ENCODE measurements around the gene STARD9.
"Not testable (repeated sequence)": the region's sequence is repeated elsewhere in the genome, so short reads cannot be mapped to it uniquely, and the experiment has no call there.

The STARD9 gene

DNA sequence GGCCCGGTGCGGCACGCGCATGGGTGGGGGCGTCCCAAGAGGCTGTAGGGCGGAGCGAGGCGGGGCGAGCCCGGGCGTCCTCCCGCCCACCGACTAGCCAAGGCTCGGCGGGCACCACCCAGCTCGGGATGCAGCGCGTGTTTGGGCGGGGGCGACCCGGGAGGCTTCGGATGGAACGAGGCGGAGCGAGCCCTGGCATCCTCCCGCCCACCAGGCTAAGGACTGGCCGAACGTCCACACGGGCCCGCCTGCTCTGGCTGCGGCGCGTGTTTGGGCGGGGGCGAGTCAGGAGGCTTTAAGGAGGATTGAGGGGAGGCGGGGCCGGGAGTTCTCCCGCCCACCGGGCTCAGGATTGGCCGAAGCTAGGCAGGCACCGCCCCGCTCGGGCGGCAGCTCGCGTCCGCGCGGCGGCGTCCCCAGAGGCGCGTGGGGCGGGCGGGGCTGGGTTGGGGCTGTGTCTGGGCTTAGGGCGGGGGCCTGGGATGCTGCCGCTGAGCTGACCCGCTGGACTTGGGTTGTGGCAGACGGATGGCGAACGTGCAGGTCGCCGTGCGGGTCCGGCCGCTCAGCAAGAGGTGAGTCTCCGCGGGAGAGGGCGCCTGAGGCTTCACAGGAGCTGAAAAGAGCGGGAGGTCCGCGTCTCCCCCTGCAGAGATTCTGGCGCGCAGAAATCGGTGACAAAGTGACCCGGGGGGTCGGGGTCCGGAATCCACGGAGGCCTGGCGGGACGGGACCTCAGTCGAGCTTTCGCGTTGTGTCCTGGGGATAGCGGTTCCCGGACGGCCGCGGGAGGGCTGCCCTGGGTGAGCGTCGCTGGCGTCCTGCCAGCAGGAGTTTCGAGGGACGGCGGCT is at the start of gene STARD9:
TSS of gene STARD9 (plus strand) at position 419 of the 852 bp plus-strand sequence. CDS start at position 529, 110 bp downstream.
- peak; percentile 99 for DNase-seq (ENCODE audit: low spot score)

DNA sequence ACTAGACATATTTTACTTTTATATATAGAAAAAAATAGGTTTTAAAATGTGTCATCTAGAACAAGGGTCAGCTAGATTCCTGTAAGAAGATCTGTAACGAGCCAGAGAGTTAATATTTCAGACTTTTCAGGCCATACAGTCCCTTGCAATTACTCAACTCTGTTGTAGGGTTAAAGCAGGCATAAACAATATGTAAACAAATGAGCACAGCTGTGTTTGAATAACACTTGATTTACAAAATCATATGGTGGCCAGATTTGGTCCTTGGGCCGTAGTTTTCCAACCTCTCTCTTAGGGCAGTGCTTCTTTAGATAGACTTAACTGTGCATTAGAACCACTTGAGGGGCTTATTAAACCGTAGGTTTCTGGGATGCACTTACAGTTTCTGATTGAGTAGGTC is 46.4 kb upstream of the STARD9 start:
- DNase-seq (ENCODE audit: low spot score), result no peak

DNA sequence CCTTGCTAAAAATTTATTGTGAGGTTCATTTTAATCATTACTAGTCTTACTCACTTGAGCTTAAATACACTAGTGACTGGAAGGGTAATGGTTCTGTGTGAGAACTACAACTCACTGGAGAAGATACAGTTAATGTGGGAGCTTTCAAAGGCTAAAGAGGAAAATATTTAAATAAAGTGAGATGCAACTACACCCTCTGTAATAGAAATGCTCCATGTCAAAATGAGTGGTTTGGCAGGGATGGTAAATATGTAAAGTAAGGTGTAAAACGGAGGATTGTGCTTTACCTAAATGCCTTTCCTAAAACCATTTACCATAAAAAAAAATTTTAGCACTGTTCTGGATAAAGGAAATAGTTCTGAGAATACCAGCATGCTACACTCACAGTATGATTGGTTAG is 42.2 kb upstream of the STARD9 start:
- no peak for DNase-seq (ENCODE audit: low spot score)

DNA sequence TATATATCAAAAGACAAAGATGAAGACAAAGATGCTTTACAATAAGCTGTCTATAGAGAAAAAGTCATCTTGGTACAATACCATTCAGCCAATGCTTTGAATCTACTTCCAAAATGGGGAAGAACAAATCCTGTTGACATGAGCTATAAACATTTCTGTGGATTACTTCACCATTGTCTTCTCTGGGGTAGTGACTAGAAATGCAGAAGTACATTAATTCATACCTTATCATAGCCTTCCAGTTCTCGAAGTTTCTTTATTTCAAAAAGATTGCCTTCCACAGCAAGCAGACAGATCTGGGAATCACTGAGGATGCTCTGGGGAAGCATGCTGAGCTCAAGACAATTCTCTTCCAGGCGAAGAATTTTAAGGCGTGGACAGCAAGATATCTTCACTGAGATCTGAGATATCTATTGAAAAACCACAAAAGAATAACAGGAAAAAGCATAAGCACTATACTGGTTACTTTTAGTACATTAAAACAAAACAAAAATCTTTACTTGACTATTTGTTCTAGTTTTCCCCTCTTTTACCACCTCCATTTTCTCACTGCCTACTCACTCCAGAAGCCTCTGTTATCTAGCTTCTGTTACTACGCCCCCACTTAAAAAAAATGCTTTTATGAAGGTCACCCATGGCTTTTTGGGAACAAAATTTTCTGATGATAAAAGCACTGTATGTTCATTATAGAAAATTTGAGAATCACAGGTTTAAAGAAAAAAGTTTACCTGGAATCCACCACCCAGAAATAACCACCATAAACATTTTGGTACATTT is 30.4 kb upstream of the STARD9 start:
- no peak for DNase-seq (ENCODE audit: low spot score)

DNA sequence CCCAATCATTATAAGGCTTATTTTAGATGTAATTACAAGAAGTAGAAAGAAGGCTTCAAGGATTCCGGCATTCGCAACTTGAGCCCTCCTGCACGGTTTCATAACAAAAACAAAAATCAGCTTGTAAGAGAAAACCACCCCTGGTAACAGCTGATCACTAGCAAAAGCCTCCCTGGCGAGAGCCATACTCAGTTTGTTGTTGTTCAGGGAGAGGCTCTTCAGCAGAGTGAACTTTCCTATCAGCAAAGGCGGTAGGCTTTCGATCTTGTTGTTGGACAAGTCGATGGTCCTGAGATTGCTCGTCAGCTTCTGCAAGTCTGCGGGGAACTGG is 27.5 kb upstream of the STARD9 start:
- no peak for DNase-seq (ENCODE audit: low spot score)

DNA sequence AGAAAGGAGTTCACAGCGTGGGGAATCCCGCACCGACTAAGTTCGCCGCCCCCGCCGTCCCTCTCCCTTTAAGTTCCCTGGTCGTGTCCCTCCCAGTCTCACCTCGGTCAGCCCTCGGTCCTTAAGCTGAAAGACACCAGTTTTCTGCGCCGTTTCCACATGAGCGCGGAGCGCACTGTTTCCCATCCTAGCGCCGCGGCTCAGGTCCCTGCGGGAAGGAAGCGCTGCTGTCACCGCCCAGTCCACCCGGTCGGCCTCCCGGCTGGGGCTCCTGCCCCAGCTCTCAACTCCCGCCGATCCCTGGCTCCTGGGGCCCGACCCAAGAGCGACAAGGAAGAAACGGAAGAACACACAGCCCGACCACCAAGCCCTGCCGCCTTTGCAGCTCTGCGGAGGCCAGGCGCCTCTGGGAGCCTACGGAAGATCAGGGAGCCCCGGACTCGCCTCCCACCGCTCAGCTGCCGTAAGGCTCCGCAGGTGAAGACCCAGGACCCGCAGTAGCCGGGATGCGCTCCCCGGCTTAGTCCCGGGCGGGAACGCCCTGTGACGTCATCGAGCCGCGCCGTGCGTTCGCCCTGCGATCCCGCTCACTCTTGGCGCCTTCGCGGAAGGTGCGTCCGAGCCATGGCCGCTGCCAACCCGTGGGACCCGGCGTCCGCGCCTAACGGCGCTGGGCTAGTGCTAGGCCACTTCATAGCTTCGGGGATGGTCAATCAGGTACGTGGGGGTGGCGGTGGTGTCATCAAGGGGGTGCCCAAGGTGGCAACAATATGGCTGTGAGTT is 27.0 kb upstream of the STARD9 start, which contains the start of the genes HAUS2 and LRRC57:
TSS of gene HAUS2 (plus strand) at position 590 of the 783 bp plus-strand sequence. CDS start at position 625, 35 bp downstream.
TSS of gene LRRC57 (minus strand) at position 545 of the 783 bp plus-strand sequence. CDS start at position 186, 359 bp downstream.
- peak; percentile 80 for DNase-seq (ENCODE audit: low spot score)

DNA sequence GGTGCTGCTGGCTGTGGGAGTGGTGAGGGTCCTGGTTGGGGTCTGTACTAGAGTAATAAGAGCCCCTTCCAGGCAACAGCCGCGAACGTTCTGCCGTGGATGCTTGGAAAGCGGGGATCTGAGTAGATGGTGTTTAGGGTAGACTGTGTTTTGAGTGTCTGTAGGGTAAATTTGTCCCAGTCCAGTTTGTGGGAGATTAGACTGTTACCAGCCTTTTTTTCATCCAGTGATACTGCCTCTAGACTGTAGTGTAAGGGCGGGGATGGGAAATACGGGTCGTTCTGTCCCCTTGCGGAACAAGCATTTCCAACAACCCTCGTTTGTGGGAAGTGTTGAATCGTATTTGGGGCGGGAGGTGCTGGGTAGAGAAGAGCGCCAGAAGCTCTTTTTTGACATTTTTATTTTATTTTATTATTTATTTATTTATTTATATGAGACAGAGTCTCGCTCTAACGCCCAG is 26.3 kb upstream of the STARD9 start:
- peak; percentile 25 for DNase-seq (ENCODE audit: low spot score)

DNA sequence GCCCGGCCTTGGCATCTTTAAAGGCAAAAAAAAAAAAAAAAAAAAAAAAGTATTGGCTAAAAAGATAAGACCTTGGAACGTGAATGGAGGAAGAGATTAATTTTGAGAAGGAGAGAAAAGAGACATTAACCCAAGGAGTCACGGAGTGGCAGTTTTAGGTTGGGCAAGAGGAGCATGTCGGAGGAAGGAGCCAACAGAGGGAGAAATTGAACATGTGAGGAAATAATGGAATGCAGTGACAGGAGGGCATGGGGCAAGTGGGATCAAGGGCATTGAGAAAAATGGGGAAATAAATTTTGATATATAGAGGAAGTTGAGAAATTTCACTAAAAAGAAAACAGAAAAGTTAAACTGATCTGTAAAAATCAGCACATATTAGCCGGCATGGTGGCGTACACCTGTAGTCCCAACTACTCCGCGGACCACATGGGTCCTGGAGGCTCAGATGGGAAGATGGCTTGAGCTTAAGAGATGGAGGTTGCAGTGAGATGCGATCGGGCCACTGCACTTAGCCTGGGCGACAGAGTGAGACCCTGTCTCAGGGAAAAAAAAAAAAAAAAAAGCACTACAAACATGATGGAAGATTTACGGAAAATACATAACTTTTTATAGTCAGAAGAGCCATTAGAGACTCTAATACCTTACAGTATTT is 25.5 kb upstream of the STARD9 start:
- no peak for DNase-seq (ENCODE audit: low spot score)

DNA sequence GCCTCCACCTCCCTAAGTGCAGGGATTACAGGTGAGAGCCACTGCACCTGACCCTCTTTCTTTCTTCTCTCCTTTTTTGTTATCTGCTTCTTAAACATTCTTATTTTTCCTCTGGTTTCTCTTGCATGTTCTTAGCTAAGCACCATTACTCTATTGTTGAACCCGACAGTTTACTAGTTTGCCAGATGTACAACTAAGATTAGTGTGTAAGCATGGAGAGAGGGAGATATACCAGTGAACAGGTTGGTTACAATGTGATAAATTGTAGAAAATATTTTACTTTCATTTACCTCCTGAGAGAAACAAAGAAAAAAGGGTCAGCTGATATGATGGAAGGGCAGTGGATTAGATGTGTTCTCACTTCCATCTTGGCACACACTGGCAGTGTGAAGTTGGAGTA is 21.9 kb upstream of the STARD9 start:
- no peak for DNase-seq (ENCODE audit: low spot score)

DNA sequence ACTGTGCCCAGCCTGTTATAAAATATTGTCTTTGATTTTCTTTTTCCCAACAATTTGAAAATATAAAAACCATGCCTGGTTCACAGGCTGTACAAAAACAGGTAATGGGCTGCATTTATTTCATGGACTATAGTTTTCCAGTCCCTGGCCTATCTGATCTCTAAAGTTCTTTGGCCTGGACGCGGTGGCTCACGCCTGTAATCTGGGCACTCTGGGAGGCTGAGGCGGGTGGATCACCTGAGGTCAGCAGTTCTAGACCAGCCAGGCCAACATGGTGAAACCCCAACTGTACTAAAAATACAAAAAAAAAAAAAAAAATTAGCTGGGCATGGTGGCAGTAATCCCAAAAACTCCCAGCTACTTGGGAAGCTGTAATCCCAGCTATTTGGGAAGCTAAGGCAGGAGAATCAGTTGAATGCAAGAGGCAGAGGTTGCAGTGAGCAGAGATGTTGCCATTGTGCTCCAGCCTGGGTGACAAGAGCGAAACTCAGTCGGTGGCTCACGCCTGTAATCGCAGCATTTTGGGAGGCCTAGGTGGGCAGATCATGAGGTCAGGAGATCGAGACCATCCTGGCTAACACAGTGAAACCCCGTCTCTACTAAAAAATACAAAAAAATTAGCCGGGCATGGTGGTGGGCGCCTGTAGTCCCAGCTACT is 18.7 kb upstream of the STARD9 start:
- DNase-seq (ENCODE audit: low spot score), result not testable (repeated sequence)

DNA sequence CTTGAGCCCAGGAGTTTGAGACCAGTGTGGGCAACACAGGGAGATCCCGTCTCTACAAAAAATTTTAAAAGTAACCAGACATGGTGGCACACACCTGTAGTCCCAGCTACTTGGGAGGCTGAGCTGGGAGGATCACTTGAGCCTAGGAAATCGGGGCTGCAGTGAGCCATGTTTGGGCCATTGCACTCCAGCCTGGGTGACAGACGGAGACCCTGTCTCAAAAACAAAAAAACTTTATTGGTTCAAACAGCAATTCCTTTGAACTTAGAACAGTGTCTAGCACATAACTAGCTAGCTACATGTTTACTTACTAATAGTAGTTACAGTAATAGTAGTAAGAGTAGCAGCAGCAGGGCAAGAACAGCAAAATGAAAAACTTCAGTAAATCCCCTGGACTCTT is 16.7 kb upstream of the STARD9 start:
- no peak for DNase-seq (ENCODE audit: low spot score)

DNA sequence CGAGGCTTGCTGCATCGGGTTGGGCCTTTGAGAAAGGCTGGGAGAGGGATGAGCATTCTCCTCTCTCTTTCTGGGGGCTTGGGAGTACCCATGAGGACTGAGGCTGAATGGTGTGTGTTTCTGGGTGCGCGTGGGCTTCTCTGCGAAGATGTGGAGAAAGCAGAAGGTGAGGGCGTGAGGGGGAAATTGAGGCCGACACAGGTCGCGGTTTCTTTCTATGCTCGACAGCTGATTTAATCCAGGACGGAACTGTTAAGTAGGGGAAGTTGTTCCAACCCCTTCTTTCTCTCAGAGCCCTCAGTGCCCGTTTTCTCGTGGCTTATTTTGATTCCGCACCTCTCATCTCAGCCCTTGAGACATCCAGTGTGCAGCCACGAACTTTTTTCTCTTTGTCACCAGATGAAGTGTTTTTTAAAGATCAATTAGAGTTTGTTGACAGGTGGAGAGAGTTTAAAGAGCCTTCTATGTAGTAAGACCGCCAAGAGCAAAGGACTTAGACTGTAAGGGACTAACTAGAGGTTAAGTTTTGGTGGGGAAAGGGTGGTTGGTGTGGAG is 711 bp downstream of the STARD9 start:
- DNase-seq (ENCODE audit: low spot score), result no peak

DNA sequence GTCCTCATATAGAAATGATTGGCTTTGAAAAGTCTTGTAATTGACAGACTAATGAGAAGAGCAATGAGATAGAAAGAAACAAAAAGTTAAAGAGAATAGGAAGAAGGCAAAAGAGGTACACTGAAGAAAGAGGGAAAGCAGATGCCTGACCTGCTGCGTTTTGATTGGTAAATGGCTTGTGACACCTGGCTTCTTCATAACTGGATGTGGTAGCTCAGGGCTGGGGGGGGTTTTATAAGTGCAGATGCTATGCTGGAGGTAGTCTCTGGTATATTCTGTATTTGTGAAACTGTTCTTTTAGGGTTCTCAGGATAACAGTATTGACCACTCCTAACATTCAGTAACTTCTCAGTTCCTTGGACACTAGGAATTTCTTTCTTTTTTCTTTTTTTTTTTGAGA is 1.4 kb downstream of the STARD9 start:
- no peak for DNase-seq (ENCODE audit: low spot score)

DNA sequence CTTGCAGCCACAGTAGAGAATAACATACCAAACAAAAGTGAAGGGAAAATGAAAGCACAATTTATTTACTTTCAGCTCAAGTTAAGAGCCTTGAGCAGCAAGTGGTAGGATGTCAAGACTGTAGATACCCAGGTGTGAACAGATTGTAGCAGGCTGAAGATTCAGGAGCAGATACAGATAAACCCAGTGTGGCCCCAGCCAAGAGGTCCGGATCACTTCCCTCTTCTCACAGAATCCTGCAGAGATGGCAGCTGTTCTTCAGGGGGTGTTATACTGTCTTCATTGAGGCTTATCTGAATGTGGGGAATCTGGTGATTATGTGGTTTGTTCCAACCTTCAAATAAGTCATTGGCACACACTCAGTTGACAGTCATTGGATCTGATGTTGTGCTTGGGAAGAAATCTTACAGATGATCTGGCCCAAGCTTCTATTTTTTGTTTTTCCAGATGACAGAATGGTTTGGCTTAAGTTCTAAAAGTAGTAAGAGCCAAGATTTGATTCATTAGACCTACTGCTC is 2.2 kb downstream of the STARD9 start:
- DNase-seq (ENCODE audit: low spot score), result no peak

DNA sequence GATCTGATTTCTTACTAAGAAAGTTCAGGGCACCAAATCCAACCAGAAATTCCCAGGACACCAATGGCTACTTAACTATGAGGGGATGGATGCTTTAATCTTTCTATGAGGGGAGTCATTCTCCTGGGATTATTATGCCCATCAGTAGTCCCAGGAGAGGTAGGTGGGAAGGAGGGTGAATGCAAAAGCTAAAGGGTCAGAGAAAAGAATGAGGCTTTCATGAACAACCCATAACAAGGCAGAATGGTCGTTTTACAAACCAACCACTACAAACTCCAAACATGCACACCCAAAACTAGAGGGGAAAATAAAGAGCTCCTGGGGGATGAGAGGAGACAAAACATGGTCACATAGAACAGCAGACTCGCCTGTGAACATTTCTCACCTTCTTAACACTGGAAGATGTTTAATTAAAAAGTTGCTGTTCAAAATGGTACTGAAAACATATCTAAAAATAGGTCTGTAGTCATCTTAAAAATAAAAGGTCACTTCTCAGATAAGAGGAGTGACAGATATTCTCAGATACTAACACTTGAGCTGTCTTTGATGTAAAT is 3.7 kb downstream of the STARD9 start:
- no peak for DNase-seq (ENCODE audit: low spot score)

DNA sequence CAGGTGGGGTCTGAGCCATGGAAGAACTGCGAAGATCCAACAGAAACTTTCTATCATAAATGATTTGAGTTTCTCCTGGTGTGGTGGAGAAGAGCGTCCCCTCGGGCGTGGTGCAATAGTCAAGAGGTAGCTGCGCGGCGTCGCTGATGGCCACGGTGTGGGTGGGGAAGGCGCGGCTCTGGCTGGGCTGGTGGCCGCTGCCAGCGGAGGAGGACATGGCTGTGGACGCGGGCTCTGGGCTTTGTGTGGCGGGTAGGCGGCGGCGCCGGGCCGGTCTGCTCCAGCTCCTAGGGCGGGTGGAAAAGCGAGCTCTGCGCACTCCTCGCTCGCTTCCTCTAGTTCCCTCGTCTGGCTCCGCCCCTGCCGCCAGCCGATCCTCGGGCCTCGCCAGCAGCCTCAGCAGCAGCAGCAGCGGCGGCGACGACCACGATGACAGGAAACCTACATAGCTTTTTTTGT is 5.9 kb downstream of the STARD9 start:
- peak; percentile 90 for DNase-seq (ENCODE audit: low spot score)

DNA sequence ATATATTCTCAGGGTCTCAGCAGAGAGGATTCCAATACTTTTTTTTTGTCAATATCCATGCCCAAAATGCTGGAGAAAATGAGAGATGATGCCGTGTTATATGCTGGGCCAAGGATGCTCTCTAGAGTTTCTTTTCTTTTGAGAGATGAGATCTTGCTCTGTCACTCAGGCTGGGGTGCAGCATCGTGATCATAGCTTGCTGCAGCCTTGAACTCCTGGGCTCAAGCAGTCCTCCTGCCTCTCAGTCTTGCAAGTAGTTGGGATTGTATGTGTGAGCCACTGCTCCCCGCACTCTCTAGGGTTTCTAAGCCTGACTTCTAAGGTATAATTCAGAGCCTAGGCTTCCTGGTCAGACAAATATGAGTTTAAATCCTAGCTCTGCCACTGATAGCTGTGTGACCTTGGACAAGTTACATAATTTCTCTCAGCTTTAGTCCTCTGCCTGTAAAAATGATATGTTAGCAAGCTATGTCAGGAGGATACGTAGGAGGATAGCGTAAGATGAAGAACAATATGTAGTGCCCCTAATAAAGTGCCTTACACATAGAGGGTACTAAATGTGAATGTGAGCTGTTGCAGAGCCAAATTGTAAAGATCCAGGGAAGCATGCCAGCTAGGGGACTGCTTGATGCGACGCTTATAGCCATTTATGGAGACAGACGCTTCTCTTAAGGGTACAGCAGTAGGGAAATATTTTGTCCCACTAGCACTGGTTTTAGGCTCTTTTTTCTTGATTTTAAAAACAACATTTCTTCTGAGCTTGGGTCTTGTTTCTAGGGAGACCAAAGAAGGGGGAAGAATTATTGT is 7.4 kb downstream of the STARD9 start:
- DNase-seq (ENCODE audit: low spot score), result no peak

DNA sequence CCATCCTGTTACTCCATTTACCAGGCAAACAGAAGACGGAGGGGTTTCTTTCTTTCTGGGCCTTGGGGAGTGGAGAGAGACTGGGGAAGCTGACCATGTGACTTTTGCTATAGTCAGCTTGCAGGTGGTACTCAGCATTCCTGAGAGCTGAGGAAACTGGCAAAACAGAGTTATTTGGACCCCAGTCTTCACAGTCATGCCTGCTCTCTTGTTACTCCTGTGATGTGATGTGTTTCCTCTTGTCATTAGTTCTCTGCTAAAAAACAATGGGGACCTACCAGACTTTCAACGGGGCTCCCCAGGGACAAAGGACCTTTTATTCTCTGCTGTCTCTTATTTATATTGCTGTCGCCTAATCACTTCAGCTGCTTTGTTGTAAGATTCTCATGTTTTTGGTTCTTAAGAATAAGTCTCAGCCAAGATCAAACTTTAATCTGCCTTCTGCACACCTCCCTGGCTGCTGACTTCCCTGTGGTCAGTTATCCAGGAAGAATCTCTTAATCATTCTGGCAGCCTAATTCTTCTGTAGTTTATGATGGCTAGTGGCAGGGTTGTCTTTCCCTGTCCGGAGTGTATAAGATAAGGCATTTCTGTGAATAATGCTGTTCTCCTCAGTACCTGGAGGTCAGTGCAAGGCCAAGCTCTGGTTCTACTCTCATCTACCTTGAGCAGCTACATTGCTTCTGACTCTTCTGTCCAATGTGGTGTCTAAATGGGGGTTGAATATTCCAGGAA is 8.8 kb downstream of the STARD9 start:
- peak; percentile 79 for DNase-seq (ENCODE audit: low spot score)

All from putamen (tissue), 1 donor.